H1 (cell line): ENCODE data around the gene PKN3. TPM values are rescaled to one million over a fixed set of nuclear protein-coding genes. Genes with fewer than 3 reads are reported as not detected.

Experiments used
- CTCF ChIA-PET: fragments of 300-600 bp; sonication (Branson Sonifier 250); formaldehyde crosslinking; loops from one replicate; lab custom pipeline; 2021; ENCODE audit not compliant: partially characterized antibody; lab: Charles Lee
- POLR2A ChIA-PET: fragments of 300-600 bp; sonication (Branson Sonifier 250); formaldehyde crosslinking; loops from one replicate; lab custom pipeline; 2021; ENCODE audit warnings: inconsistent platforms; ENCODE audit not compliant: partially characterized antibody; lab: Charles Lee
- DNase-seq, 2 experiments: peaks; one replicate each; pipeline versions ENCODE4 v3.0.0 to v3.0.0-alpha.2; 2010 to 2022; ENCODE audit warnings: low spot score in 2 of 2, low read depth in 1 of 2, mixed read lengths in 1 of 2
- FAIRE-seq: peaks from 2 replicates; lab custom pipeline; 2011; peaks lifted over from hg19 to GRCh38; lab: Jason Lieb, UNC
- H2AFZ ChIP-seq: 2 replicates; pipeline ENCODE4 v1.8.1; 2012; ENCODE audit warnings: low read length, inconsistent platforms
- H2AK5ac ChIP-seq: 2 replicates; pipeline ENCODE4 v1.6.1; 2013; ENCODE audit warnings: low read depth, low read length
- H2BK120ac ChIP-seq: replicated peaks from 2 replicates; pipeline ENCODE3; 2013; ENCODE audit warnings: low read depth, low read length, inconsistent platforms
- H2BK12ac ChIP-seq: 2 replicates; pipeline ENCODE4 v1.6.1; 2013; ENCODE audit warnings: low read depth, low read length
- H2BK15ac ChIP-seq: 2 replicates; pipeline ENCODE4 v1.6.1; 2013; ENCODE audit warnings: low read length
- H2BK20ac ChIP-seq: 2 replicates; pipeline ENCODE4 v1.6.1; 2013; ENCODE audit warnings: low read length
- H2BK5ac ChIP-seq: 2 replicates; pipeline ENCODE4 v1.6.1; 2013; ENCODE audit warnings: low read depth, low read length
- H3K14ac ChIP-seq: 2 replicates; pipeline ENCODE4 v1.6.1; 2013; ENCODE audit warnings: inconsistent platforms; ENCODE audit not compliant: insufficient read length
- H3K18ac ChIP-seq: 2 replicates; pipeline ENCODE4 v1.6.1; 2013; ENCODE audit warnings: low read length; ENCODE audit errors: extremely low read depth
- H3K23ac ChIP-seq: 2 replicates; pipeline ENCODE4 v1.6.1; 2013; ENCODE audit warnings: inconsistent platforms; ENCODE audit not compliant: insufficient read length
- H3K23me2 ChIP-seq: 2 replicates; pipeline ENCODE4 v1.6.1; 2013; ENCODE audit warnings: low read depth, low read length
- H3K27ac ChIP-seq: 2 replicates; pipeline ENCODE4 v1.6.1; 2011; ENCODE audit warnings: low read depth, low read length, inconsistent platforms
- H3K27me3 ChIP-seq, 4 experiments: replicated peaks in 1 of 4; 1 replicate in 1 of 4; 2 replicates in 3 of 4; pipeline versions ENCODE4 v1.6.1 to v1.8.1; 2011 to 2013; ENCODE audit warnings: low read length in 3 of 4, mild to moderate bottlenecking in 3 of 4, inconsistent platforms in 2 of 4, mixed read lengths in 2 of 4, moderate library complexity in 1 of 4; ENCODE audit not compliant: control insufficient read depth in 3 of 4, insufficient read depth in 3 of 4; ENCODE audit errors: extremely low read depth in 1 of 4
- H3K36me3 ChIP-seq, 4 experiments: 2 replicates each; pipeline versions ENCODE4 v1.6.1 to v1.8.1; 2011 to 2013; ENCODE audit warnings: mild to moderate bottlenecking in 4 of 4, low read length in 3 of 4, moderate library complexity in 2 of 4, control low read depth in 1 of 4, inconsistent platforms in 1 of 4; ENCODE audit not compliant: insufficient read depth in 4 of 4, control insufficient read depth in 2 of 4
- H3K4ac ChIP-seq: replicated peaks from 2 replicates; pipeline ENCODE3; 2013; ENCODE audit warnings: low read length, low read depth, mixed read lengths, inconsistent platforms; ENCODE audit not compliant: insufficient read length
- H3K4me1 ChIP-seq, 4 experiments: replicated peaks in 1 of 4; 1 replicate in 1 of 4; 2 replicates in 3 of 4; pipeline versions ENCODE4 v1.6.1 to v1.8.1; 2011 to 2013; ENCODE audit warnings: low read length in 3 of 4, inconsistent platforms in 2 of 4, mixed read lengths in 1 of 4; ENCODE audit not compliant: insufficient read depth in 4 of 4, control insufficient read depth in 3 of 4
- H3K4me2 ChIP-seq, 2 experiments: 2 replicates each; pipeline versions ENCODE4 v1.6.1 to v1.8.1; 2011 to 2013; ENCODE audit warnings: low read depth in 2 of 2, low read length in 2 of 2, control low read depth in 1 of 2, inconsistent platforms in 1 of 2, mild to moderate bottlenecking in 1 of 2; ENCODE audit not compliant: insufficient read depth in 1 of 2
- H3K4me3 ChIP-seq, 4 experiments: fragments of 200-600, 300-600 bp in 1 of 4; sonication (generic), shearing (Covaris generic), sonication (Bioruptor Twin) in 1 of 4; 2 replicates each; pipeline versions ENCODE4 v1.5.1 to v1.8.1; 2011 to 2016; ENCODE audit warnings: low read length in 4 of 4, low read depth in 3 of 4, control low read depth in 2 of 4, inconsistent platforms in 2 of 4, mild to moderate bottlenecking in 2 of 4, mixed read lengths in 1 of 4, moderate library complexity in 1 of 4; ENCODE audit not compliant: insufficient read depth in 2 of 4; ENCODE audit errors: extremely low read depth in 1 of 4
- H3K56ac ChIP-seq: replicated peaks from 2 replicates; pipeline ENCODE3; 2013; ENCODE audit warnings: low read depth, mild to moderate bottlenecking, mixed read lengths, low read length, inconsistent platforms; ENCODE audit not compliant: insufficient read length
- H3K79me1 ChIP-seq: 2 replicates; pipeline ENCODE4 v1.6.1; 2013; ENCODE audit warnings: low read depth, low read length, control low read depth
- H3K79me2 ChIP-seq, 2 experiments: 2 replicates each; pipeline versions ENCODE4 v1.6.1 to v1.8.1; 2012 to 2013; ENCODE audit warnings: low read length in 2 of 2, mild to moderate bottlenecking in 2 of 2, inconsistent platforms in 1 of 2; ENCODE audit not compliant: insufficient read depth in 2 of 2, control insufficient read depth in 1 of 2
- H3K9ac ChIP-seq, 4 experiments: replicated peaks in 1 of 4; 1 replicate in 1 of 4; 2 replicates in 3 of 4; pipeline versions ENCODE4 v1.6.1 to v1.8.1; 2011 to 2013; ENCODE audit warnings: low read depth in 3 of 4, low read length in 3 of 4, control low read depth in 2 of 4, mild to moderate bottlenecking in 2 of 4, moderate library complexity in 2 of 4, inconsistent platforms in 1 of 4; ENCODE audit errors: extremely low read depth in 1 of 4
- H3K9me3 ChIP-seq, 2 experiments: 2 replicates each; pipeline versions ENCODE4 v1.6.1 to v1.8.1; 2012 to 2013; ENCODE audit warnings: mild to moderate bottlenecking in 2 of 2, moderate library complexity in 2 of 2, control low read depth in 1 of 2, inconsistent platforms in 1 of 2, low read depth in 1 of 2, low read length in 1 of 2, mixed read lengths in 1 of 2; ENCODE audit not compliant: insufficient read depth in 2 of 2
- H4K20me1 ChIP-seq, 2 experiments: replicated peaks in 1 of 2; 2 replicates each; pipeline versions ENCODE3 to v1.8.1; 2011 to 2013; ENCODE audit warnings: inconsistent platforms in 2 of 2, low read length in 2 of 2, mild to moderate bottlenecking in 1 of 2; ENCODE audit not compliant: insufficient read depth in 2 of 2, control insufficient read depth in 1 of 2
- H4K5ac ChIP-seq: 2 replicates; pipeline ENCODE4 v1.6.1; 2013; ENCODE audit warnings: low read length, low read depth, mixed read lengths, inconsistent platforms; ENCODE audit not compliant: insufficient read length
- H4K8ac ChIP-seq: 2 replicates; pipeline ENCODE4 v1.8.0; 2013; ENCODE audit warnings: mild to moderate bottlenecking, moderate library complexity, low read length, inconsistent platforms; ENCODE audit not compliant: insufficient read depth; ENCODE audit errors: extremely low read depth
- H4K91ac ChIP-seq: replicated peaks from 2 replicates; pipeline ENCODE3; 2013; ENCODE audit warnings: low read length, mixed read lengths, inconsistent platforms; ENCODE audit not compliant: insufficient read length
- ATF3 ChIP-seq: IDR thresholded peaks from 2 replicates; pipeline ENCODE4 v1.6.1; 2011; ENCODE audit warnings: low read depth, mild to moderate bottlenecking, low read length; ENCODE audit not compliant: insufficient read depth
- CHD2 ChIP-seq: IDR thresholded peaks from 2 replicates; pipeline ENCODE4 v1.6.1; 2012; ENCODE audit warnings: low read length, improper control_type of control experiment
- FOSL1 ChIP-seq: IDR thresholded peaks from 2 replicates; pipeline ENCODE4 v1.6.1; 2011; ENCODE audit warnings: mild to moderate bottlenecking, low read depth, low read length, moderate library complexity; ENCODE audit not compliant: insufficient read depth
- HDAC6 ChIP-seq: IDR thresholded peaks from one replicate; pipeline ENCODE4 v1.7.1; 2012; ENCODE audit warnings: low read depth, mild to moderate bottlenecking, inconsistent platforms, low read length, moderate library complexity
- KDM5A ChIP-seq: fragments of 200-600 bp; IDR thresholded peaks from 2 replicates; pipeline ENCODE4 v1.7.1; 2012; ENCODE audit warnings: mild to moderate bottlenecking, low read length, inconsistent platforms, mixed read lengths
- MAFK ChIP-seq: IDR thresholded peaks from 2 replicates; pipeline ENCODE4 v1.6.1; 2012; ENCODE audit warnings: low read depth, mild to moderate bottlenecking, improper control_type of control experiment, low read length
- NRF1 ChIP-seq: IDR thresholded peaks from 2 replicates; pipeline ENCODE4 v1.6.1; 2011; ENCODE audit warnings: mild to moderate bottlenecking, low read depth, low read length, improper control_type of control experiment
- RBBP5 ChIP-seq: IDR thresholded peaks from 2 replicates; pipeline ENCODE4 v1.7.1; 2012; ENCODE audit warnings: low read depth, mild to moderate bottlenecking, inconsistent platforms, low read length, moderate library complexity, borderline replicate concordance
- SIN3A ChIP-seq, 2 experiments: IDR thresholded peaks in 1 of 2; conservative IDR thresholded peaks in 1 of 2; 2 replicates each; pipeline ENCODE4 v1.6.1; 2011 to 2012; ENCODE audit warnings: low read length in 2 of 2, improper control_type of control experiment in 1 of 2, low read depth in 1 of 2, mild to moderate bottlenecking in 1 of 2
- SP2 ChIP-seq: IDR thresholded peaks from 2 replicates; pipeline ENCODE4 v1.6.1; 2012; ENCODE audit warnings: mild to moderate bottlenecking, low read length, inconsistent platforms
- SRF ChIP-seq: IDR thresholded peaks from 2 replicates; pipeline ENCODE4 v1.6.1; 2011; ENCODE audit warnings: mild to moderate bottlenecking, low read depth, low read length, moderate library complexity
- TAF7 ChIP-seq: optimal IDR thresholded peaks from 2 replicates; pipeline ENCODE3; 2011; ENCODE audit warnings: low read depth, mild to moderate bottlenecking, inconsistent platforms, low read length, moderate library complexity, borderline replicate concordance
- YY1 ChIP-seq: IDR thresholded peaks from 2 replicates; pipeline ENCODE4 v1.6.1; 2011; ENCODE audit warnings: low read depth, mild to moderate bottlenecking, low read length
- WGBS, 2 experiments: shearing (Covaris generic) in 1 of 2; methylation state at CpG; one replicate each; pipeline versions ENCODE4 v1.1.6 to v1.1.7; 2013 to 2015; ENCODE audit warnings: low lambda C conversion rate in 2 of 2, mixed read lengths in 2 of 2, inconsistent platforms in 1 of 2, low coverage in 1 of 2, missing lambda C conversion rate in 1 of 2; ENCODE audit not compliant: insufficient replicate concordance in 2 of 2, insufficient coverage in 1 of 2, insufficient read length in 1 of 2; ENCODE audit errors: extremely low coverage in 1 of 2, missing lambda C conversion rate in 1 of 2; 5-methylcytosine and 5-hydroxymethylcytosine counted together
- polyA plus RNA-seq, 7 experiments: library from polyadenylated mRNA; depleted of rRNA in 3 of 7; stranded (reverse) in 5 of 7; unstranded in 2 of 7; fragments of >200 nt in 5 of 7; fragments of 200-250 nt in 2 of 7; gene quantifications; 1 replicate in 5 of 7; 2 replicates in 1 of 7; 4 replicates in 1 of 7; pipeline versions ENCODE4 v1.2.1 to v1.2.3, GENCODE V29; 2011 to 2013; ENCODE audit warnings: missing spikeins in 2 of 7, mixed read lengths in 2 of 7
- total RNA-seq: library from RNA; stranded (reverse); fragmentation: NEBNext Ultra II Directional; extraction: Animal tissue kit (Norgen Biotek cat#: 25700); gene quantifications from 2 replicates; pipeline ENCODE4 v1.2.1, GENCODE V29; 2021

PKN3 gene
- total and polyA plus RNA-seq, 2 of the 8 experiments (the other 6 are each of a cell fraction or from before 2014, with no cell fraction given): 15.7 to 16.3 TPM

DNA sequence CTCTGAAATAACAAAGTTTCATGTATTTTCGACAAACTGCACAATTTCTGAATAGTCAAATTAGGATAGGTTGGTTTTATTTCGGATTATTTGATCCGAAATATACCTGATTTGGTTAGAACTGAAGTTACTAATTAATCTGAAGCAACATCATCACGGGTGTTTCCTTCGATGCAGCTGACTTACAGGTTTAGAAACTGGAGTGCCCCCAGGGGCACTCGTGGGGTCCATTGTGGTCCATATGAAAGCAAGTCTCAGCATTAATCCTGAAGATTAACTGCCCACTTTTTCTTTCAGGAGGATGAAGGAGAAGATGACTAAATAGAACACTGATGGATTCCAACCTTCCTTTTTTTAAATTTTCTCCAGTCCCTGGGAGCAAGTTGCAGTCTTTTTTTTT lies 8.0 kb upstream of the PKN3 start:
- Histone ChIP-seq H2BK120ac (no peak overlapping the region), H2BK5ac (no peak overlapping the region), H4K91ac (no peak overlapping the region), H4K8ac (no peak overlapping the region), H4K20me1 (peaks cover 16 to 23% of the 10 kb centered on the region in 2 experiments), H2BK15ac (no peak overlapping the region), H3K4me3 (no peak overlapping the region), H3K56ac (no peak overlapping the region), H3K4me2 (no peak overlapping the region), H3K9me3 (no peaks in the 10 kb centered on the region), H3K18ac (no peak overlapping the region), H2AK5ac (no peak overlapping the region), H2AFZ (no peak overlapping the region), H3K4me1 (peaks cover 0 to 3% (median 0%) of the 10 kb centered on the region in 4 experiments; a peak in 1 of 7 replicates), H4K5ac (no peak overlapping the region), H3K9ac (no peak overlapping the region), H3K14ac (no peak overlapping the region), H3K36me3 (peaks cover 28 to 61% (median 48%) of the 10 kb centered on the region in 4 experiments), H3K23me2 (peaks cover 5% of the 10 kb centered on the region; the same call in 1 of the 2 replicates), H3K4ac (no peak overlapping the region), H3K27me3 (peaks cover 0 to 1% (median 0%) of the 10 kb centered on the region in 4 experiments; a peak in 1 of 7 replicates), H3K79me2 (peaks cover 15 to 33% of the 10 kb centered on the region in 2 experiments), H3K23ac (no peak overlapping the region), H2BK12ac (no peak overlapping the region), H3K27ac (no peak overlapping the region), H3K79me1 (no peaks in the 10 kb centered on the region), H2BK20ac (no peak overlapping the region)
- no peak for DNase-seq
- POLR2A ChIA-PET: interaction anchor here (2.1 to 46.1 kb wide), 4 partner anchors 1 to 55 kb away, joined by 6 to 1197 read pairs (median 755); partner anchors contain the start of genes DYNC2I2, PKN3, SET and ZDHHC12
- CTCF ChIA-PET: interaction anchor here (1.3 kb wide), 1 partner anchor 39 kb away, joined by 3 read pairs; no protein-coding TSS in a partner anchor
- FAIRE-seq: no peak
- 94% methylated on average over 6 of the region's 6 CpGs; no CpG with 5 or more reads in 1 of the 2 experiments for WGBS, 2 experiments
- TF ChIP-seq NRF1: no peak
- no peak for TF ChIP-seq FOSL1
- TF ChIP-seq SP2: no peak
- TF ChIP-seq MAFK: no peak
- TF ChIP-seq RBBP5: no peak
- no peak for TF ChIP-seq SIN3A (conservative IDR thresholded peaks at IDR 0.05 in 1 of 2, IDR thresholded peaks at IDR 0.05 in 1 of 2; ENCODE audit: low read depth in 1 of 2, low read length in 2 of 2)
- TF ChIP-seq SRF: no peak
- no peak for TF ChIP-seq TAF7
- TF ChIP-seq YY1: no peak
- no peak for TF ChIP-seq ATF3
- TF ChIP-seq CHD2: no peak
- no peak for TF ChIP-seq HDAC6
- no peak for TF ChIP-seq KDM5A
